Measurements from ENCODE around the gene OTX2.

OTX2 gene

DNA sequence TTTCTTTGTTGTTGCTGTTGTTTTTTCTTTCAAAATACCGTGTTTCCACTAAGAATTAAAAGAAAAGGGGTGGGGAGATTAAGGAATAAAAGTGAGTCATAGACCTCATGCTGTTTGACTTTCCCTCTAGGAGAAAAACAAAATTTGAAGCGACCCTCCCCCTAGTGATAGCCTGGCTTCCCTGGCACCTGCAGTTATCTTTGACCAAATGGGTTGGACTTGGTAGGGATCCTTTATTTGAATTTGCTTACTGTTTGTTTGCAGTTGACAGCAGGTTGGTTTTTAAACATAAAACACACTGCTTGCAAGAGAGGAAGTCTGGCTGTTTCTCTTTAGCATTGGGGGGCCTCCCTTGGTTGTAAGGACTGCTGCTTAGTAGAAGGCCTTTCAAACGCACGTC lies 14.0 kb downstream of the OTX2 start:
- no peak for DNase-seq (ENCODE audit: low spot score)

DNA sequence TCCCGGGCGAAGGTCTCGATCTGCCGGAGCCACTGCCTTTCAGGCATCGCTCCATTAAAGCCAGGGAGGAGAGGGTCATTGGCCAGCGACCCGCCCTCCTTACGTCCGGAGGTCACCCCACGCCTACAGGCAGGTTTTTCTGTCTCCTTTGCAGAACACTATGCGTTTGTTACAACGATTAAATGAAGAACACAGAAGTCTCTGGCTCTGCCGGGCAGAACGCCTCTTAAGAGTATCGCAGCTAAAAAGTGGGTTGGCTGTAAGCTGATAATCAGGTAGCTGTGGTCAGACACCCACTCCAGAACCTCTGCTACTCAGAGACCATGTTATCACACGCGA lies 15.0 kb downstream of the OTX2 start:
- no peak for DNase-seq (ENCODE audit: low spot score)

DNA sequence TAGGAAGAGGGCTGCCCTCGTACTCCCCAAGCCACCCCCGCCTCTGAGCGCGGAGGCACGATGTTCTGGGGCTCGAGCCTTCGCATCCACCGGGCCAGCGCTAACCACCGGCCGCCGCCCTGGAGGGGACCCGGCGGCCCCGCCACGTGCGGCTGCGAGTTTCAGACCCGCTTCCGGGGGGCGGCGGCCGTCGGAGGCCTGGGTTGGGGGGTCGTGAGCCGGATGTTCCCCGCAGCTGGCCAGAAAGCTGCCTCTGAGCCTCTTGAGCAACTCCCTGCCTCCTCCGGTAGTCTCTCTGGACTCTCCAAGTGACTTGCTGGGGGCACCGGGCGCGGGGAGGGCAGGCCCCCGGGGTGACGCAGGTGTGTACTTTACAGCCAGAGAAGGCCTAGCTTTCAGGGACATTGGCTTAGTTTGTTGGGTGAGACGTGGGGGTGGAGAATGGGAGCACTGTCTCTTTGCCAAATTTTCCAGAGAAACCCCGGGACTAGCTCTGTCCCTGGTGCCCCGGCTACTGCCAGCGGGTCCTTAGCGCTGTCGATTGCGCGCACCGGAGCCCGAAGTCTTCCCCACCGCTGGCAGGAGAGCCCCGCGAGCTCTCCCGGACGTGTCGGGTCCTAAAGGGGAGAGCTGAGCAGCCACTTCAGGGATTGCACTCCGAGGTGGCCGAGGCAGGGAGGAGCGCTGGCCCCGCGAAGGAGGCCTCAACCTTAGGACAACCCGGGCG lies 15.6 kb downstream of the OTX2 start:
- peak; percentile 63 for DNase-seq (ENCODE audit: low spot score)

DNA sequence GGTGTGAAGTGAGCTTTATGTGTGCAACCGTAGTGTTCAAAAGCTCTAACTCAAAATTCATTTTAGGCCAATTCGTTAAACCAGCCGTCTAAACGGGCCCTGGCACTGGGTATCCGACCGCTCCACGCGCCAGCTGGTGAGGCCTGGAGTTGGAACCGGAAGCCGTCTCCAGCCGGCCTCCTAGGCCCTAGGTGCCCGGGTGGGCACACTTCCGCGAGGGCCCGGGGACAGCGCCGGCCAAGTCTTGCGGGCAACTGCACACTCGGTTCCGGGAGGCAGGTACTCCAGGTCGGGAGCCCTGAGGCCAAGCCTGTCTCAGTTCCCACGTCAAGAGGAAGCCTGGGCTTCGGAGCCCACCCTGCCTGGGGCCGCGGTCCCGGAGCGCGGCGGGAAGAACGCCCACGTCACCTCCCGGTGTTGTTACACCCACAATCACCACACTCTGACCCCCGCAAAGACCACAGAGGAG lies 16.2 kb downstream of the OTX2 start:
- no peak for DNase-seq (ENCODE audit: low spot score)

GRCh38 chr14:56789955-56790354 lies 20.3 kb downstream of the OTX2 start:
- no peak for DNase-seq (ENCODE audit: low spot score)

GRCh38 chr14:56787530-56787929 lies 22.7 kb downstream of the OTX2 start:
- no peak for DNase-seq (ENCODE audit: low spot score)

GRCh38 chr14:56782711-56783110 lies 27.6 kb downstream of the OTX2 start:
- no peak for DNase-seq (ENCODE audit: low spot score)

DNA sequence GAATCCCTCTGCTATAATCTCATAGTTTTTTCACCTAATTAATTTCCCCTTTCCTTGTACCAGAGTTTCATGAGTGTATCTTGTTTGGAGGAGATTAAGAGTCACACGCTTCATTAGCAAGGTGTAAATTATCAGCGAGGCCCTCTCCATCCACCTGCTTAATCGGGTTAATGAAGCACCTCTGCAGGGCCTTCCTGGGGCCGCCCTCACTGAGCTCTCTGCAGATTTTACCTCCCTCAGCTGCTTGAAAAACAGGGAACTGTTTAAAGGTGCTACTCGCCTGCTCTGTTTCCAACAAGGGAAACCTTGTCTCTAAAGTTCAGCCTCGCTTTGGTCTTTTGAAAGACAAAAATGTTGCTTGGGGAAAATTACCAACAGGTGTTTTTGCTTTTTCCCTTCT lies 35.8 kb downstream of the OTX2 start:
- DNase-seq (ENCODE audit: low spot score) = no peak

- no peak for DNase-seq (ENCODE audit: low spot score)
These were observed 39.8 kb downstream of the OTX2 start for GRCh38 chr14:56770512-56770911.

- DNase-seq (ENCODE audit: low spot score) = peak; percentile 69
These were observed 49.9 kb downstream of the OTX2 start for GRCh38 chr14:56760164-56760914.

GRCh38 chr14:56759633-56760032 lies 50.6 kb downstream of the OTX2 start:
- DNase-seq (ENCODE audit: low spot score) = no peak

DNA sequence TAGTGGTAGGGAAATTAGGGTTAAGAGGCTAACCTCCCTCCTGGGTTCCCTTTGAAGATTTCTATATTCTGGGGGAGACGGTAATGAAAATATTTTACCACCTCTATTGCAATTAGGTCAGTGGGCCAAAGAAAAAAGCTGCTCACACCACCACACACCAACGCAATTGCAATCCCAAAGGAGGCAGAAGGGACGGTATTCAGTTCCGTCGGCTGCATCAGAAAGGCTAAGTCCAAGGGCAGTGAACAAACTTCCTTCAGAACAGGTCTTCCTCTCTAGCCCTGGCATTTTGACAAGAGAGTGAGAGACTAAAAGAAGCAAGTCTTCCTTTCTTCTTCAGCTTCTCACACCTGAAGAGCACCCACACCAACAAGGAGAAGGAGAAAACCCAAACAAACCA lies 51.2 kb downstream of the OTX2 start:
- no peak for DNase-seq (ENCODE audit: low spot score)

DNA sequence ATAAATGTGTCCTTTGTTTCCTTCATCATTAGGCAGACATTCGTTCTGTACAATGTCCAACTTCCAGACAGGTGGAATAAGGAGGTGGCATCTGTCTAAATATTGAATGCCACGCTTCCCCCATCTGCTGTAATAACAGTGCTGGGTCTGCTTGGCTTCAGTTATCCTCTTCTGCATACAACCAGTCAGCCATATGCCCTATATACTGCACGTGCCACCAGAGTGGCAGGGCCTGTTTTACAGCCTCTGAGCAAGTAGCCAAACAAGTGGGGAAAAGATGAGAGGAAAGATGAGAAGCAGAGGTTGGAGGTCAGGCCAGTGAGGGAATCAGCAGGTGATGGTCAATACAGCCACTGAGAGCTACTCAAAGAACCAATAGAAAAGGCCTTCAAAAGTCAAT lies 55.4 kb downstream of the OTX2 start:
- DNase-seq (ENCODE audit: low spot score) = peak; percentile 68

DNA sequence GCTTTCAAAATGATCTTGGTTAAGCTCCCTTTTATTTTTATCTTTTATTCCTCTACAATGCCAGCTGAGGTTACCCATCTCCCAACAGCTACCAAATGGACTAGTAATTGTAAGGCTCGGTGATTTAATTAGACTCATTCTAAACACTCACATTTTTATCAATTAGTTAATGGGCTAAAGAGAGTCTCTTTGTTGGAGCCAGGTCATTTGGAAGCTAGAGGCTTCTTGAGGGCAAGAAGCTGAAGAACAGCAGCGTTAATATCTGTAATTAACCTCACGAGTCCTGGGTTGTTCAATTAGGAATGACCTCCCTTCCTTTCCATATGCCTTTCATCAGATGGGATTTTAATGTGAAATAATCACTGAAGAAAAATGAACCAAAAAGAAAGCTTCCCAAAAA lies 56.9 kb downstream of the OTX2 start:
- DNase-seq (ENCODE audit: low spot score) = no peak

DNA sequence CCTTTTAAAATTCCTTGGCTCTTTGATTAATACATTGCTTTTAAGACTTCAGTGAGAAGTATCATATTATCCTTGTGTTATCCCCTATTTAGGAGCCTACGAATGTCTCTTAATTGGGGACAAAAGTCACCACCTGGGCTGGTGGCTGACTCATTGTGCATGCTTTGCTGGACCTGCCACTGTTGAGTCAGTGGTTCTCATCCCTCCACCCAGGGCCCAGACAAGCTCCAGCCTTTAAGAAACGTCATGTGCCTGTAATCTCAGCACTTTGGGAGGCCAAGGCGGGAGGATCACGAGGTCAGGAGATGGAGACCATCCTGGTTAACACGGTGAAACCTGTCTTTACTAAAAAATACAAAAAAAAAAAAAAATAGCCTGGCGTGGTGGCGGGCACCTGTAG lies 57.9 kb downstream of the OTX2 start:
- no peak for DNase-seq (ENCODE audit: low spot score)

DNA sequence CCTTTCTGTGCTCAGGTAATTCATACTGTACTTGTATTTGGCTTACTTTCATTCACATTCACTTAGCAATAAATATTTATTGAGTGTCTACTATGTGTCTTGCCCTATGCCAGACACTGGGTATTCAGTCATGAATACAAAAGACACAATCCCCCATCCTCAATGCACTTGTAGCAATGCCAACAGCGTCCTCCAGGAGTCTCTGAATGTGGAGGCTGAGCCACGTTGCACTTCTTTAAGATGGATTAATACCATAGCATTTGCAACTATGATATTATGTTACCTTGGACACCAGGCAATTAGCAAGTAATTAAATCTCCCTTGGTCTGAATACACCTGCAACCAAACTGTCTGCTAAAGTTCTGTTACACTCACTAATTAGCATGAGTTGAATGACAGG lies 58.8 kb downstream of the OTX2 start:
- DNase-seq (ENCODE audit: low spot score) = peak; percentile 71

All from D341Med (cell line).